ENCODE data around the gene IFT122.

- no peak for TF ChIP-seq CTCF (IDR thresholded peaks at IDR 0.05; ENCODE audit: insufficient read depth, low read depth, low read length)
- no peak for TF ChIP-seq EZH2 (IDR thresholded peaks at IDR 0.05; ENCODE audit: insufficient read depth, low read length)
Measured at GRCh38 chr3:129440618-129441190, 680 bp downstream of the IFT122 start.
